Testis (tissue), 2 donors: ENCODE data around the gene LDLRAD4.

ENCODE experiments used
- POLR2A ChIP-seq: fragments of 450-650 bp; IDR thresholded peaks from one replicate; pipeline ENCODE4 v1.6.1; 2017; ENCODE audit warnings: antibody characterized with exemption, mild to moderate bottlenecking, moderate library complexity
- TF ChIP-seq, protein P1 (sequence below), 3 experiments: fragments of 450-650 bp in 2 of 3; fragments of 200-600 bp in 1 of 3; sonication (generic) in 1 of 3; IDR thresholded peaks; one replicate each; pipeline ENCODE4 v1.5.1; 2016 to 2019; ENCODE audit warnings: antibody characterized with exemption in 3 of 3, mild to moderate bottlenecking in 2 of 3, moderate library complexity in 1 of 3

DNA sequence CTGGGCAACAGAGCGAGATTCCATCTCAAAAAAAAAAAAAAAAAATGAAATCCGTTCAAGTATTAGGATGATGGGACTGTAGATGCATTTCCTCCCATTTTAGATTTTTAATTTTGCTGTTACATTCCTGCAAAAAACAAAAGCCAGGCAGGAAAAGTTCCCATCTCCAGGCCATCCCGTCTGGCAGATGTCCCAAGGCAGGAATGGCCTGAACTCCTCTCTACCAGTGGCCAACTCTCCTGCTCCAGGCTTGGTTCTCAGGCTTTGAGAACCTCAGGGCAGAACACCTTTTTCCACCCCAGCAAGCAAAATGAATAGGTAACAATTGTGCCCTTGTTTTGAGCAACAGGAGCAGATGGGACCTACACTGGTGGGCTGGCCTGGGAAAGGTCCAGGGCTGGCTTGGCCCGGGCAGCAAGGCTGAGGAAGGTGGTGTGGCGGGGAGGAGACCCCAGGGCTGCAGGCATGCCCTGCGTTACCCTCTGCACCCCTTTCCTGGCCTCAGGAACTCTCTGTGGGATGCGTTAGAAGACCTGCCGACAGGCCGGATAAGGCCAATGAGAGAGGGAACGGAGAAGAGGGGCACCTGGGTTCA lies 421.8 kb downstream of the LDLRAD4 start:
- no peak for TF ChIP-seq POLR2A
- TF ChIP-seq, protein P1, sequence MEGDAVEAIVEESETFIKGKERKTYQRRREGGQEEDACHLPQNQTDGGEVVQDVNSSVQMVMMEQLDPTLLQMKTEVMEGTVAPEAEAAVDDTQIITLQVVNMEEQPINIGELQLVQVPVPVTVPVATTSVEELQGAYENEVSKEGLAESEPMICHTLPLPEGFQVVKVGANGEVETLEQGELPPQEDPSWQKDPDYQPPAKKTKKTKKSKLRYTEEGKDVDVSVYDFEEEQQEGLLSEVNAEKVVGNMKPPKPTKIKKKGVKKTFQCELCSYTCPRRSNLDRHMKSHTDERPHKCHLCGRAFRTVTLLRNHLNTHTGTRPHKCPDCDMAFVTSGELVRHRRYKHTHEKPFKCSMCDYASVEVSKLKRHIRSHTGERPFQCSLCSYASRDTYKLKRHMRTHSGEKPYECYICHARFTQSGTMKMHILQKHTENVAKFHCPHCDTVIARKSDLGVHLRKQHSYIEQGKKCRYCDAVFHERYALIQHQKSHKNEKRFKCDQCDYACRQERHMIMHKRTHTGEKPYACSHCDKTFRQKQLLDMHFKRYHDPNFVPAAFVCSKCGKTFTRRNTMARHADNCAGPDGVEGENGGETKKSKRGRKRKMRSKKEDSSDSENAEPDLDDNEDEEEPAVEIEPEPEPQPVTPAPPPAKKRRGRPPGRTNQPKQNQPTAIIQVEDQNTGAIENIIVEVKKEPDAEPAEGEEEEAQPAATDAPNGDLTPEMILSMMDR (IDR thresholded peaks at IDR 0.05), result no peak
